GM12878 (cell line): Measurements from ENCODE around the gene ECHDC1. TPM values are rescaled to one million over a fixed set of nuclear protein-coding genes. Genes with fewer than 3 reads are reported as not detected.

Experiments used
- ATAC-seq: fragments of 200-7000 bp; cut with Tn5 transposase; 3 replicates; pipeline ENCODE4 v1.9.1; 2020; ENCODE audit warnings: mild to moderate bottlenecking, moderate library complexity
- BruUV-seq: library from RNA; stranded (reverse); fragments of 400-500 nt; replicated peaks from 2 replicates; lab custom pipeline; 2021; lab: Mats Ljungman, UMichigan
- CTCF ChIA-PET: fragments of 300-600 bp; sonication (Branson Sonifier 250); formaldehyde crosslinking; extraction: SDS; loops from one replicate; lab custom pipeline; 2021; ENCODE audit warnings: inconsistent platforms; lab: Yijun Ruan, JAX
- POLR2A ChIA-PET: fragments of 350-600 bp; formaldehyde crosslinking; extraction: SDS; loops from one replicate; lab custom pipeline; 2021; ENCODE audit warnings: inconsistent platforms; lab: Charles Lee
- RAD21 ChIA-PET: fragments of 300-600 bp; sonication (Branson Sonifier 250); formaldehyde crosslinking; loops from one replicate; lab custom pipeline; 2023; ENCODE audit warnings: antibody characterized with exemption; ENCODE audit not compliant: unreplicated experiment; lab: Charles Lee
- SMC1A ChIA-PET: fragments of 300-600 bp; sonication (Branson Sonifier 250); formaldehyde crosslinking; loops from one replicate; lab custom pipeline; 2023; ENCODE audit not compliant: unreplicated experiment, uncharacterized antibody; lab: Charles Lee
- DNase-seq: peaks from one replicate; pipeline ENCODE4 v3.0.0-alpha.2; 2011; ENCODE audit warnings: low read depth, low spot score
- FAIRE-seq: peaks from 3 replicates; lab custom pipeline; 2011; peaks lifted over from hg19 to GRCh38; lab: Jason Lieb, UNC
- H2AFZ ChIP-seq: 2 replicates; pipeline ENCODE4 v1.6.0; 2011; ENCODE audit warnings: low read depth, low read length, control low read depth; ENCODE audit not compliant: control insufficient read depth
- H3K27ac ChIP-seq: 2 replicates; pipeline ENCODE4 v1.5.1; 2011; ENCODE audit warnings: control low read depth; ENCODE audit not compliant: control insufficient read depth, insufficient read depth
- H3K27me3 ChIP-seq, 2 experiments: replicated peaks in 1 of 2; 2 replicates each; pipeline versions ENCODE4 v1.6.0 to v1.6.1; 2011; ENCODE audit warnings: low read length in 1 of 2; ENCODE audit not compliant: control insufficient read depth in 2 of 2, insufficient read depth in 2 of 2
- H3K36me3 ChIP-seq, 2 experiments: 2 replicates each; pipeline ENCODE4 v1.5.1; 2011; ENCODE audit warnings: low read length in 1 of 2; ENCODE audit not compliant: control insufficient read depth in 2 of 2, insufficient read depth in 2 of 2
- H3K4me1 ChIP-seq: 2 replicates; pipeline ENCODE4 v1.6.1; 2011; ENCODE audit warnings: mild to moderate bottlenecking, low read length, moderate library complexity, mixed read lengths; ENCODE audit not compliant: control insufficient read depth, insufficient read depth
- H3K4me2 ChIP-seq: 2 replicates; pipeline ENCODE4 v1.6.0; 2011; ENCODE audit warnings: control low read depth; ENCODE audit not compliant: control insufficient read depth, insufficient read depth
- H3K4me3 ChIP-seq: fragments of 200-600 bp; sonication (generic); 2 replicates; pipeline ENCODE4 v1.5.1; 2016
- H3K79me2 ChIP-seq: 2 replicates; pipeline ENCODE4 v1.6.0; 2011; ENCODE audit warnings: low read length; ENCODE audit not compliant: control insufficient read depth, insufficient read depth
- H3K9ac ChIP-seq: 2 replicates; pipeline ENCODE4 v1.8.0; 2011; ENCODE audit warnings: low read length, control low read depth, mixed read lengths; ENCODE audit not compliant: control insufficient read depth, insufficient read depth
- H3K9me3 ChIP-seq: replicated peaks from 3 replicates; pipeline ENCODE4 v1.5.1; 2011; ENCODE audit warnings: mild to moderate bottlenecking, low read length; ENCODE audit not compliant: control insufficient read depth, insufficient read depth
- H4K20me1 ChIP-seq: 2 replicates; pipeline ENCODE4 v1.6.0; 2011; ENCODE audit not compliant: control insufficient read depth, insufficient read depth
- BACH1 ChIP-seq: fragments of 450-650 bp; IDR thresholded peaks from 2 replicates; pipeline ENCODE4 v1.6.1; 2017; ENCODE audit warnings: mild to moderate bottlenecking, borderline replicate concordance
- CHD4 ChIP-seq: fragments of 200-600 bp; sonication (generic); IDR thresholded peaks from 2 replicates; pipeline ENCODE4 v1.6.1; 2016; ENCODE audit warnings: mild to moderate bottlenecking
- CREB1 ChIP-seq: IDR thresholded peaks from 2 replicates; pipeline ENCODE4 v1.6.1; 2012; ENCODE audit warnings: low read depth, mild to moderate bottlenecking, inconsistent platforms
- IKZF1 ChIP-seq: fragments of 450-650 bp; conservative IDR thresholded peaks from 2 replicates; pipeline ENCODE4 v1.6.1; 2017; ENCODE audit warnings: antibody characterized with exemption, mild to moderate bottlenecking
- SREBF1 ChIP-seq: IDR thresholded peaks from 2 replicates; pipeline ENCODE4 v1.6.1; 2012; ENCODE audit warnings: mild to moderate bottlenecking, low read length
- SRF ChIP-seq, 2 experiments: IDR thresholded peaks; 2 replicates each; pipeline ENCODE4 v1.6.1; 2011; ENCODE audit warnings: low read depth in 2 of 2, low read length in 2 of 2, mild to moderate bottlenecking in 1 of 2, moderate library complexity in 1 of 2
- TCF12 ChIP-seq: IDR thresholded peaks from 2 replicates; pipeline ENCODE4 v1.6.1; 2011; ENCODE audit warnings: low read depth, mild to moderate bottlenecking, low read length
- ZNF274 ChIP-seq: IDR thresholded peaks from one replicate; pipeline ENCODE4 v1.8.0; 2011; ENCODE audit not compliant: insufficient read length, insufficient read depth
- ZNF622 ChIP-seq: fragments of 450-650 bp; IDR thresholded peaks from 2 replicates; pipeline ENCODE4 v1.6.1; 2017; ENCODE audit warnings: mild to moderate bottlenecking, inconsistent platforms
- WGBS: methylation state at CpG from one replicate; pipeline ENCODE4 v1.1.6; 2016; ENCODE audit warnings: low lambda C conversion rate; ENCODE audit not compliant: insufficient replicate concordance, insufficient coverage; ENCODE audit errors: missing lambda C conversion rate; 5-methylcytosine and 5-hydroxymethylcytosine counted together
- in situ Hi-C: fragments of 300-500 bp; cut with MboI; formaldehyde crosslinking; loops from 9 replicates; pipeline ENCODE4 v1.14.3; 2018; ENCODE audit warnings: mixed read lengths
- intact Hi-C: fragments of 100-400 bp; cut with micrococcal nuclease; formaldehyde crosslinking; loops from one replicate; pipeline ENCODE4 v1.14.2; 2022; ENCODE audit not compliant: unreplicated experiment
- polyA plus RNA-seq, 11 experiments: library from polyadenylated mRNA; depleted of rRNA in 4 of 11; unstranded in 6 of 11; stranded (reverse) in 5 of 11; fragments of >200 nt; fragmentation: Nextera tagmentation in 4 of 11; fragmentation: Illumina TruSeq in 1 of 11; extraction: Ambion mirVana in 4 of 11; extraction: Trizol in 1 of 11; gene quantifications; 1 replicate in 1 of 11; 2 replicates in 10 of 11; pipeline versions ENCODE4 v1.2.1 to v1.2.3, GENCODE V29; 2011 to 2016; ENCODE audit warnings: inconsistent platforms in 2 of 11, missing spikeins in 2 of 11, low read depth in 1 of 11
- total RNA-seq, 4 experiments: library from RNA; depleted of rRNA in 3 of 4; stranded (reverse); fragments of >200 nt in 3 of 4; fragmentation: Illumina TruSeq in 1 of 4; extraction: Trizol in 1 of 4; gene quantifications; 2 replicates each; pipeline versions ENCODE4 v1.2.1 to v1.2.3, GENCODE V29; 2013 to 2021
- TF ChIP-seq, protein P1 (sequence below): fragments of 450-650 bp; formaldehyde crosslinking; IDR thresholded peaks from 2 replicates; pipeline ENCODE4 v1.4.0; 2020; ENCODE audit warnings: mild to moderate bottlenecking, moderate library complexity
- TF ChIP-seq, protein P2 (sequence below): fragments of 450-650 bp; conservative IDR thresholded peaks from 2 replicates; pipeline ENCODE4 v1.6.1; 2017; ENCODE audit warnings: mild to moderate bottlenecking, moderate library complexity
- TF ChIP-seq, protein P3 (sequence below): fragments of 450-650 bp; IDR thresholded peaks from 2 replicates; pipeline ENCODE4 v1.6.1; 2014; ENCODE audit warnings: mild to moderate bottlenecking
- TF ChIP-seq, protein P4 (sequence below), 3 experiments: IDR thresholded peaks in 2 of 3; conservative IDR thresholded peaks in 1 of 3; 2 replicates each; pipeline ENCODE4 v1.5.1; 2011; ENCODE audit warnings: low read depth in 3 of 3, low read length in 3 of 3, mild to moderate bottlenecking in 3 of 3, control low read depth in 2 of 3, moderate library complexity in 2 of 3, inconsistent platforms in 1 of 3, mixed read lengths in 1 of 3; ENCODE audit not compliant: control insufficient read depth in 2 of 3, insufficient read depth in 1 of 3; ENCODE audit errors: extremely low read depth in 1 of 3
- TF ChIP-seq, protein P5 (sequence below): fragments of 450-650 bp; IDR thresholded peaks from 2 replicates; pipeline ENCODE4 v1.6.1; 2017; ENCODE audit warnings: low read depth, mild to moderate bottlenecking, moderate library complexity

ECHDC1 gene
- total and polyA plus RNA-seq, 10 of the 15 experiments (the other 5 are each of a cell fraction or from before 2014, with no cell fraction given) = 46.2 to 111 (median 70.7) TPM

DNA sequence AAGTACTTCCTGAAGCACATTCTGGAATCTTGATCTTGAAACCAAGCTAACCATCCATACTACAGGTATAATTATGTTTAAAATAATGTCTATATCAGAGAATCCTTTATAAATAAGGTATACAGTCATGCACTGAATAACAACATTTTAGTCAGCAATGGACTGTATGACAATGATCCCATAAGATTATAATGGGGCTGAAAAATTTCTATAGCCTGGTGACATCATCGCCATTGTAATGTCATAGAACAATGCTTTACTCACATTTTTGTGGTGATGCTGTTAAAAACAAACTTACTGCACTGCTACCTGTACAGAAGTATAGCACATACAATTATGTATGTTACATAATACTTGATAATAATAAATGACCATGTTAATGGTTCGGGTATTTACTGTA is 44.9 kb downstream of the ECHDC1 start:
- ChIA-PET CTCF (interaction anchor here (1.8 to 6.3 kb wide), 2 partner anchors 19 to 121 kb away, joined by 4 to 55 read pairs; no protein-coding TSS in a partner anchor), RAD21 (interaction anchor here (1.3 kb wide), 2 partner anchors 23 to 122 kb away, joined by 3 to 8 read pairs; no protein-coding TSS in a partner anchor), POLR2A (interaction anchor here (0.7 kb wide), 1 partner anchor 539 kb away, joined by 4 read pairs; no protein-coding TSS in a partner anchor), SMC1A (interaction anchor here (4.1 kb wide), 1 partner anchor 121 kb away, joined by 37 read pairs; no protein-coding TSS in a partner anchor)
- in situ Hi-C loops = loop anchor here (25.0 kb wide), 1 partner anchor 1511 kb away; the partner anchor contains the start of gene NCOA7
- WGBS = 82% methylated on average over 2 of the region's 2 CpGs
- no peaks in the 10 kb centered on the region for H4K20me1 ChIP-seq
- H3K36me3 ChIP-seq = peaks cover 0 to 8% of the 10 kb centered on the region in 2 experiments; a peak in 1 of 4 replicates
- no peak overlapping the region for H3K27ac ChIP-seq
- BruUV-seq = no TSS peak
- intact Hi-C loops = no loop called here
- ATAC-seq = no peak
- no peak overlapping the region for H3K9ac ChIP-seq
- no peak for FAIRE-seq
- H3K9me3 ChIP-seq = no peaks in the 10 kb centered on the region
- peaks cover 4% of the 10 kb centered on the region for H3K4me1 ChIP-seq
- no peak overlapping the region for H3K4me3 ChIP-seq
- no peak overlapping the region for H3K4me2 ChIP-seq
- H3K79me2 ChIP-seq = no peaks in the 10 kb centered on the region; the same call in 1 of the 2 replicates
- DNase-seq = no peak
- no peak overlapping the region for H2AFZ ChIP-seq
- H3K27me3 ChIP-seq = no peaks in the 10 kb centered on the region
- TF ChIP-seq SRF (IDR thresholded peaks at IDR 0.05; ENCODE audit: low read depth in 2 of 2, low read length in 2 of 2) (no peak), TCF12 (no peak), CHD4 (no peak), CREB1 (no peak), SREBF1 (no peak), IKZF1 (no peak), ZNF274 (no peak), BACH1 (no peak), ZNF622 (no peak)
- TF ChIP-seq, protein P1, sequence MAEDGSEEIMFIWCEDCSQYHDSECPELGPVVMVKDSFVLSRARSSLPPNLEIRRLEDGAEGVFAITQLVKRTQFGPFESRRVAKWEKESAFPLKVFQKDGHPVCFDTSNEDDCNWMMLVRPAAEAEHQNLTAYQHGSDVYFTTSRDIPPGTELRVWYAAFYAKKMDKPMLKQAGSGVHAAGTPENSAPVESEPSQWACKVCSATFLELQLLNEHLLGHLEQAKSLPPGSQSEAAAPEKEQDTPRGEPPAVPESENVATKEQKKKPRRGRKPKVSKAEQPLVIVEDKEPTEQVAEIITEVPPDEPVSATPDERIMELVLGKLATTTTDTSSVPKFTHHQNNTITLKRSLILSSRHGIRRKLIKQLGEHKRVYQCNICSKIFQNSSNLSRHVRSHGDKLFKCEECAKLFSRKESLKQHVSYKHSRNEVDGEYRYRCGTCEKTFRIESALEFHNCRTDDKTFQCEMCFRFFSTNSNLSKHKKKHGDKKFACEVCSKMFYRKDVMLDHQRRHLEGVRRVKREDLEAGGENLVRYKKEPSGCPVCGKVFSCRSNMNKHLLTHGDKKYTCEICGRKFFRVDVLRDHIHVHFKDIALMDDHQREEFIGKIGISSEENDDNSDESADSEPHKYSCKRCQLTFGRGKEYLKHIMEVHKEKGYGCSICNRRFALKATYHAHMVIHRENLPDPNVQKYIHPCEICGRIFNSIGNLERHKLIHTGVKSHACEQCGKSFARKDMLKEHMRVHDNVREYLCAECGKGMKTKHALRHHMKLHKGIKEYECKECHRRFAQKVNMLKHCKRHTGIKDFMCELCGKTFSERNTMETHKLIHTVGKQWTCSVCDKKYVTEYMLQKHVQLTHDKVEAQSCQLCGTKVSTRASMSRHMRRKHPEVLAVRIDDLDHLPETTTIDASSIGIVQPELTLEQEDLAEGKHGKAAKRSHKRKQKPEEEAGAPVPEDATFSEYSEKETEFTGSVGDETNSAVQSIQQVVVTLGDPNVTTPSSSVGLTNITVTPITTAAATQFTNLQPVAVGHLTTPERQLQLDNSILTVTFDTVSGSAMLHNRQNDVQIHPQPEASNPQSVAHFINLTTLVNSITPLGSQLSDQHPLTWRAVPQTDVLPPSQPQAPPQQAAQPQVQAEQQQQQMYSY (CRISPR knock-in tag) = no peak
- TF ChIP-seq, protein P2, sequence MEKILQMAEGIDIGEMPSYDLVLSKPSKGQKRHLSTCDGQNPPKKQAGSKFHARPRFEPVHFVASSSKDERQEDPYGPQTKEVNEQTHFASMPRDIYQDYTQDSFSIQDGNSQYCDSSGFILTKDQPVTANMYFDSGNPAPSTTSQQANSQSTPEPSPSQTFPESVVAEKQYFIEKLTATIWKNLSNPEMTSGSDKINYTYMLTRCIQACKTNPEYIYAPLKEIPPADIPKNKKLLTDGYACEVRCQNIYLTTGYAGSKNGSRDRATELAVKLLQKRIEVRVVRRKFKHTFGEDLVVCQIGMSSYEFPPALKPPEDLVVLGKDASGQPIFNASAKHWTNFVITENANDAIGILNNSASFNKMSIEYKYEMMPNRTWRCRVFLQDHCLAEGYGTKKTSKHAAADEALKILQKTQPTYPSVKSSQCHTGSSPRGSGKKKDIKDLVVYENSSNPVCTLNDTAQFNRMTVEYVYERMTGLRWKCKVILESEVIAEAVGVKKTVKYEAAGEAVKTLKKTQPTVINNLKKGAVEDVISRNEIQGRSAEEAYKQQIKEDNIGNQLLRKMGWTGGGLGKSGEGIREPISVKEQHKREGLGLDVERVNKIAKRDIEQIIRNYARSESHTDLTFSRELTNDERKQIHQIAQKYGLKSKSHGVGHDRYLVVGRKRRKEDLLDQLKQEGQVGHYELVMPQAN = no peak
- TF ChIP-seq, protein P3, sequence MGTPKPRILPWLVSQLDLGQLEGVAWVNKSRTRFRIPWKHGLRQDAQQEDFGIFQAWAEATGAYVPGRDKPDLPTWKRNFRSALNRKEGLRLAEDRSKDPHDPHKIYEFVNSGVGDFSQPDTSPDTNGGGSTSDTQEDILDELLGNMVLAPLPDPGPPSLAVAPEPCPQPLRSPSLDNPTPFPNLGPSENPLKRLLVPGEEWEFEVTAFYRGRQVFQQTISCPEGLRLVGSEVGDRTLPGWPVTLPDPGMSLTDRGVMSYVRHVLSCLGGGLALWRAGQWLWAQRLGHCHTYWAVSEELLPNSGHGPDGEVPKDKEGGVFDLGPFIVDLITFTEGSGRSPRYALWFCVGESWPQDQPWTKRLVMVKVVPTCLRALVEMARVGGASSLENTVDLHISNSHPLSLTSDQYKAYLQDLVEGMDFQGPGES = no peak
- TF ChIP-seq, protein P4, sequence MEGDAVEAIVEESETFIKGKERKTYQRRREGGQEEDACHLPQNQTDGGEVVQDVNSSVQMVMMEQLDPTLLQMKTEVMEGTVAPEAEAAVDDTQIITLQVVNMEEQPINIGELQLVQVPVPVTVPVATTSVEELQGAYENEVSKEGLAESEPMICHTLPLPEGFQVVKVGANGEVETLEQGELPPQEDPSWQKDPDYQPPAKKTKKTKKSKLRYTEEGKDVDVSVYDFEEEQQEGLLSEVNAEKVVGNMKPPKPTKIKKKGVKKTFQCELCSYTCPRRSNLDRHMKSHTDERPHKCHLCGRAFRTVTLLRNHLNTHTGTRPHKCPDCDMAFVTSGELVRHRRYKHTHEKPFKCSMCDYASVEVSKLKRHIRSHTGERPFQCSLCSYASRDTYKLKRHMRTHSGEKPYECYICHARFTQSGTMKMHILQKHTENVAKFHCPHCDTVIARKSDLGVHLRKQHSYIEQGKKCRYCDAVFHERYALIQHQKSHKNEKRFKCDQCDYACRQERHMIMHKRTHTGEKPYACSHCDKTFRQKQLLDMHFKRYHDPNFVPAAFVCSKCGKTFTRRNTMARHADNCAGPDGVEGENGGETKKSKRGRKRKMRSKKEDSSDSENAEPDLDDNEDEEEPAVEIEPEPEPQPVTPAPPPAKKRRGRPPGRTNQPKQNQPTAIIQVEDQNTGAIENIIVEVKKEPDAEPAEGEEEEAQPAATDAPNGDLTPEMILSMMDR (IDR thresholded peaks at IDR 0.05 in 2 of 3, conservative IDR thresholded peaks at IDR 0.05 in 1 of 3; ENCODE audit: control insufficient read depth in 2 of 3, extremely low read depth in 1 of 3, insufficient read depth in 1 of 3, low read depth in 3 of 3, low read length in 3 of 3) = no peak
- TF ChIP-seq, protein P5, sequence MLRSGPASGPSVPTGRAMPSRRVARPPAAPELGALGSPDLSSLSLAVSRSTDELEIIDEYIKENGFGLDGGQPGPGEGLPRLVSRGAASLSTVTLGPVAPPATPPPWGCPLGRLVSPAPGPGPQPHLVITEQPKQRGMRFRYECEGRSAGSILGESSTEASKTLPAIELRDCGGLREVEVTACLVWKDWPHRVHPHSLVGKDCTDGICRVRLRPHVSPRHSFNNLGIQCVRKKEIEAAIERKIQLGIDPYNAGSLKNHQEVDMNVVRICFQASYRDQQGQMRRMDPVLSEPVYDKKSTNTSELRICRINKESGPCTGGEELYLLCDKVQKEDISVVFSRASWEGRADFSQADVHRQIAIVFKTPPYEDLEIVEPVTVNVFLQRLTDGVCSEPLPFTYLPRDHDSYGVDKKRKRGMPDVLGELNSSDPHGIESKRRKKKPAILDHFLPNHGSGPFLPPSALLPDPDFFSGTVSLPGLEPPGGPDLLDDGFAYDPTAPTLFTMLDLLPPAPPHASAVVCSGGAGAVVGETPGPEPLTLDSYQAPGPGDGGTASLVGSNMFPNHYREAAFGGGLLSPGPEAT = no peak
